Kasumi-1 (cell line): ENCODE measurements around the gene ZNF727.
"Not testable (repeated sequence)": the region's sequence is repeated elsewhere in the genome, so short reads cannot be mapped to it uniquely, and the experiment has no call there.

Experiments used
- DNase-seq, 2 experiments: peaks; one replicate each; lab custom pipeline; 2025; lab: John Stamatoyannopoulos, UW

ZNF727 gene

DNA sequence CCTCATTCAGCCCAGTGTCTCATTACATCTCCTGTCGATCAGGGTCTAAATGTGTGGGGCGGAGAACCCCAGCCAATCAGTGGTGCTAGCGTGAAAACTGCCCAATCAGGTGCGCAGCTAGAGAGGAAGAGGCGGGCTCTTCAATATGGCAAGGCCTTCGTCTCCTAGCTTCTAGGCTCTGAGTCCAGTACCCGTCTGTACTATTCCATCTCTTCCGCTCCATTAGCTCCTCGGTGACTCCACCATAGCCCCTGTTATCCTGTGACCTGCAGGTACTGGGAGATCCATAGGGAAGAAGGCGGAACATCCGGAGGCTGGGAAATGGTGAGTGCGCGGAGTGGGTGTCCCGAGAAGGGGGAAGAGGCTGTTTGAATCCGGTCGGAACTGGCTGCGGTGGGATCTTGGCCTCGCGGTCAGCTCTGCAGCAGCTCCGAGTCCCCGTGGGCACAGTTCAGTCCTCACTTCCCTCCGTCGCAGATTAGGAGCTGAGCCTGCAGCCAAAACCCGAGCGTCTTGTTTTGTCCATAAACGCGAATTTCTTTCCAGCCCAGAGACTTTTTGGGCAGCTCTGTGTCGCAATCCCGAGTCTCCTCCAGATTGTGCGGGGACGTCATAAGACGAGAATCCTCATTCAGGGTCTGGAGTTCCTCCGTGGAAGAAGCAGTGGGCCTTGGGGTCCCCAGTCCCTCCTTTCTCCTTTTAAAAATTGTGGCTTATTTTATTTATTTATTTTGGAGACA, at the start of gene ZNF727:
ZNF727 (plus strand) TSS at position 134 of the 740 bp plus-strand sequence; CDS start at position 322, 188 bp downstream.
- no peak for DNase-seq

- DNase-seq = no peak
Observed at GRCh38 chr7:63998549-63998948, 46.7 kb upstream of the ZNF727 start, which contains the start of gene ZNF722. Gene ZNF722 (plus strand): TSS chr7:63998849. CDS start chr7:63998962, 113 bp downstream.

DNA sequence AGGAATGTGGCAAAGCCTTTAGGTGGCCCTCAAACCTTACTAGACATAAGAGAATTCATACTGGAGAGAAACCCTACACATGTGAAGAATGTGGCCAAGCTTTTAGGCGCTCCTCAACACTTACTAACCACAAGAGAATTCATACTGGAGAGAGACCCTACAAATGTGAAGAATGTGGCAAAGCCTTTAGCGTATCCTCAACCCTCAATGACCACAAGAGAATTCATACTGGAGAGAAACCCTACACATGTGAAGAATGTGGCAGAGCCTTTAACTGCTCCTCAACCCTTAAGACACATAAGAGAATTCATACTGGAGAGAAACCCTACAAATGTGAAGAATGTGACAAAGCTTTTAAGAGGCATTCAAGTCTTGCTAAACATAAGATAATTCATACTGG, 29.7 kb upstream of the ZNF727 start:
- DNase-seq = not testable (repeated sequence)

DNA sequence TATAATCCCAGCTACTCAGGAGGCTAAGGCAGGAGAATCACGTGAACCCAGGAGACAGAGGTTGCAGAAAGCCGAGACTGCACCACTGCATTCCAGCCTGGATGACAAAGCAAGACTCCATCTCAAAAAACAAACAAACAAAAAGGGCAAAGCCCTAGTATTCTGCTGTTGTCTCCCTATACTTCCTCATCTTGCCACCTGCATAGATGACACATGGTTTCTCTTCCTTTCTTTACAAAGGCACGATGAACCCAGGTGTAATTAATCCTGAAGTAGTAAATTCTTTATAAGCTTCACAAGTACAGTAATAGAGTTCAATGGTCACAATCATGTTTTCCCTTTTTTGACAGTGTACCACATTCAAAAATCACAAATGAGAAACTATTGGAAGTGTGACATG, 9.8 kb upstream of the ZNF727 start:
- DNase-seq = no peak

DNA sequence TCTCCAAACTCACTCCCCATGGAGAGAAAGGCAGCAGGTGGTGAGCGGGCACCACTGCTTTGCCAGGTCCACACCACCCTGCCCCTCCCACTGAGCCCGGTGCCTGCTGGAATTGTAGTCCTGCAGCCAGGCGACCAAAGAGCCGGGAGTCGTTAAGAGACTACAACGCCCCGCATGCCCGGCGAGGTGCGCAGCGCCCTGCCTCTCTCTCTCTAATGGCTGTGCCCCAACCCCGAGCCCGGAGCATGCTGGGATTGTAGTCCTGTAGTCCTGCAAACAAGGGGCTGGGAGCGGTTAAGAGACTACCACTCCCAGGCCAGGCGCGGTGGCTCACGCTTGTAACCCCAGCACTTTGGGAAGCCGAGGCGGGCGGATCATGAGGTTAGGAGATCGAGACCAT, 8.1 kb upstream of the ZNF727 start:
- DNase-seq = no peak

GRCh38 chr7:64046041-64046389, 781 bp downstream of the ZNF727 start:
- DNase-seq = no peak

- not testable (repeated sequence) for DNase-seq
Observed at GRCh38 chr7:64077837-64078698, 32.8 kb downstream of the ZNF727 start.

DNA sequence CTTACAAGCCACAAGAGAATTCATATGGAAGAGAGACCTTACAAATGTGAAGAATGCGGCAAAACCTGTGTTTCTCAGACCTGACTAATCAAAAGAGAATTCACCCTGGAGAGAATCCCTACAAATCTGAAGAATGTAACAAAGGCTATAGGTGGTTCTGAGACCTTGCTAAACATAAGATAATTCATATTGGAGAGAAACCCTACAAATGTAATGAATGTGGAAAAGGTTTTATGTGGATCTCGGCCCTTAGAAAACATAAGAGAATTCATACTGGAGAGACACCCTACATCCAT, 33.4 kb downstream of the ZNF727 start:
- DNase-seq = no peak

DNA sequence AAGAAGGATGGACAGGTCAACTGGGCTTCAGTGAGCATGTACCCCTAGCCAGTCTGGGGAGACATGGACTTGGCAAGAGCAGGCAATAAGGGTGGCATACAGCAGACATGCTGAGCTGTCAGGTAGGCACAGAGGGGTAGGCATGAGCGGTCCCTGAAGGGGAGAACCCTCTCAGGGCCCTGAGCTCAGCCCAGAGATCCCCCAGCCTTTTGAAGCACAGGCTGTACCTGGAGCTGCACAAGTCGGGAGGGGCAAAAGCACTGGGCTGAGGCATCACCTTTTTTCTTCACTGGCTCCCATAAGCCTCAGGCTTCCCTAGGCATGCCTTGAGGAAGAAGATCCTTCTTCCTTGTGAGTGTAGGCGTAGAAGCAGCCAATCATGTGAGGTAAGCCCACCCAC, 42.3 kb downstream of the ZNF727 start:
- no peak for DNase-seq

DNA sequence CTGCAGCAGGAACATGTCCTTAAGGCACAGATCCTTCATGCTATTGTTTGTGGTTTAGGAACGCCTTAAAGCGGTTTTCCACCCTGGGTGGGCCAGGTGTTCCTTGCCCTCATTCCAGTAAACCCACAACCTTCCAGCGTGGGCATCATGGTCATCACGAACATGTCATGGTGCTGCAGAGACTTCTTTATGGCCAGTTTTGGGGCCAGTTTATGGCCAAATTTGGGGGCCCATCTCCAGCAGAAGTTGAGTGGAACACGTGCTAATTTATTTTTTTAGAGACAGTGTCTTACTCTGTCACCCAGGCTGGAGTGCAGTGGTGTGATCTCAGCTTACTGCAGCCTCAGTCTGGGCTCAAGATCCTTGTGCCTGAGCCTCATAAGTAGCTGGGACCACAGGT, 43.6 kb downstream of the ZNF727 start:
- DNase-seq = not testable (repeated sequence)
